OCI-LY7 (cell line): Measurements from ENCODE around the gene PCK1. TPM values are rescaled to one million over a fixed set of nuclear protein-coding genes. Genes with fewer than 3 reads are reported as not detected.

ENCODE experiments used
- BruUV-seq: library from RNA; stranded (reverse); fragments of 400-500 nt; replicated peaks from 2 replicates; lab custom pipeline; 2021; lab: Mats Ljungman, UMichigan
- CTCF ChIA-PET: fragments of 300-600 bp; sonication (Branson Sonifier 250); formaldehyde crosslinking; loops from one replicate; lab custom pipeline; 2022; ENCODE audit warnings: antibody characterized with exemption; ENCODE audit not compliant: unreplicated experiment; lab: Charles Lee
- POLR2A ChIA-PET: fragments of 300-600 bp; sonication (Branson Sonifier 250); formaldehyde crosslinking; loops from one replicate; lab custom pipeline; 2022; ENCODE audit warnings: antibody characterized with exemption; lab: Charles Lee
- DNase-seq: peaks from one replicate; pipeline ENCODE4 v3.0.0-alpha.2; 2015; ENCODE audit warnings: low spot score
- H2AFZ ChIP-seq: fragments of 200-600 bp; sonication (generic), shearing (Covaris generic); 2 replicates; pipeline ENCODE4 v1.6.1; 2014; ENCODE audit warnings: mild to moderate bottlenecking, antibody characterized with exemption, low read length, moderate library complexity
- H3K27ac ChIP-seq: fragments of 200-600 bp; sonication (generic); 2 replicates; pipeline ENCODE4 v1.5.1; 2014; ENCODE audit warnings: mixed run types, low read depth, mild to moderate bottlenecking, moderate library complexity, low read length, inconsistent platforms; ENCODE audit not compliant: poor library complexity, severe bottlenecking
- H3K36me3 ChIP-seq: fragments of 200-600 bp; sonication (generic); 2 replicates; pipeline ENCODE4 v1.6.1; 2014; ENCODE audit warnings: mild to moderate bottlenecking, antibody characterized with exemption, low read length, moderate library complexity, mixed read lengths; ENCODE audit not compliant: insufficient read depth
- H3K4me1 ChIP-seq: fragments of 200-600 bp; sonication (generic); 2 replicates; pipeline ENCODE4 v1.5.1; 2014; ENCODE audit warnings: mild to moderate bottlenecking, low read length; ENCODE audit not compliant: insufficient read depth, poor library complexity, severe bottlenecking
- H3K4me2 ChIP-seq: fragments of 200-600 bp; sonication (generic); 2 replicates; pipeline ENCODE4 v1.6.1; 2014; ENCODE audit warnings: mild to moderate bottlenecking, low read length
- H3K4me3 ChIP-seq: fragments of 200-600 bp; sonication (generic); 2 replicates; pipeline ENCODE4 v1.5.1; 2014; ENCODE audit warnings: mild to moderate bottlenecking, low read depth, low read length; ENCODE audit not compliant: poor library complexity, severe bottlenecking
- H3K79me2 ChIP-seq: fragments of 200-600 bp; sonication (generic); 2 replicates; pipeline ENCODE4 v1.6.1; 2016; ENCODE audit warnings: low read depth, mild to moderate bottlenecking, low read length, moderate library complexity, mixed read lengths; ENCODE audit not compliant: insufficient read depth
- H3K9me2 ChIP-seq: fragments of 200-600 bp; sonication (generic); 2 replicates; pipeline ENCODE4 v1.6.1; 2016; ENCODE audit warnings: mild to moderate bottlenecking, low read length, mixed read lengths; ENCODE audit not compliant: insufficient read depth
- H3K9me3 ChIP-seq: fragments of 200-600 bp; sonication (generic); 2 replicates; pipeline ENCODE4 v1.6.1; 2014; ENCODE audit warnings: mild to moderate bottlenecking, mixed run types, low read length, mixed read lengths
- H4K20me1 ChIP-seq: fragments of 200-600 bp; sonication (generic); 2 replicates; pipeline ENCODE4 v1.6.1; 2014; ENCODE audit warnings: mild to moderate bottlenecking, antibody characterized with exemption, low read length, moderate library complexity, mixed read lengths; ENCODE audit not compliant: insufficient read depth
- EZH2phosphoT487 ChIP-seq: fragments of 200-600 bp; sonication (generic); IDR thresholded peaks from 2 replicates; pipeline ENCODE4 v1.6.1; 2018; ENCODE audit warnings: low read depth, borderline replicate concordance, mild to moderate bottlenecking, mixed run types, antibody characterized with exemption, low read length, moderate library complexity, mixed read lengths
- intact Hi-C: fragments of 100-400 bp; cut with micrococcal nuclease; formaldehyde crosslinking; loops from one replicate; pipeline ENCODE4 v1.10.0; 2022; ENCODE audit not compliant: unreplicated experiment
- total RNA-seq, 2 experiments: library from RNA; depleted of rRNA in 1 of 2; stranded (reverse); fragments of >200 nt in 1 of 2; shearing (Covaris generic) in 1 of 2; gene quantifications; 2 replicates each; pipeline ENCODE4 v1.2.3, GENCODE V29; 2014 to 2022
- TF ChIP-seq, protein P1 (sequence below): fragments of 200-600 bp; sonication (generic); conservative IDR thresholded peaks from 2 replicates; pipeline ENCODE4 v1.5.1; 2014; ENCODE audit warnings: mild to moderate bottlenecking, antibody characterized with exemption, low read length, moderate library complexity, mixed read lengths

PCK1 gene
- total RNA-seq, 2 experiments from 2014 or later = 6.9 to 13.0 TPM

DNA sequence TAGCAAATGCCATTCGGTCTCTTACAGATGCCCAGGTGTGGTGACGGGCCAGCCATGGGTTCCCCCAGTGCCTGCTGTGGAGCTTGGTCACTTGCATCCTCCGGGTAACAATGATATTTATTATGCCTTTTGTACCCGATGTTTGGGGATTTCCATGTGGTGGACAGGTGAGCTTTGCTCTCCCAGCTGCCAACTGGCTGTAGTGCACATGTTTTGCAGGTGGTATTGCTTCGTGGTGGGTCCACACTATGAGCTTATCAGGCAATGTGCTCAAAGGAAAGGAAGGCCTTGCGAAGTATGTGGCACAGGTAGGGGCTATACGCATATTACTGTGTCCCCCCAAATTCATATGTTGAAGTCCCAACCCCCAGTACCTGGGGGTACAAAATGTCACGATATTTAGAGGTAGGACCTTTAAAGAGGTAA is 31.7 kb upstream of the PCK1 start:
- Histone ChIP-seq H3K27ac (no peak overlapping the region), H3K4me1 (no peaks in the 10 kb centered on the region), H3K4me3 (no peak overlapping the region), H3K9me2 (no peaks in the 10 kb centered on the region), H3K36me3 (no peaks in the 10 kb centered on the region), H4K20me1 (no peaks in the 10 kb centered on the region), H3K79me2 (no peaks in the 10 kb centered on the region), H3K9me3 (no peaks in the 10 kb centered on the region), H2AFZ (no peak overlapping the region), H3K4me2 (no peak overlapping the region)
- TF ChIP-seq, protein P1, sequence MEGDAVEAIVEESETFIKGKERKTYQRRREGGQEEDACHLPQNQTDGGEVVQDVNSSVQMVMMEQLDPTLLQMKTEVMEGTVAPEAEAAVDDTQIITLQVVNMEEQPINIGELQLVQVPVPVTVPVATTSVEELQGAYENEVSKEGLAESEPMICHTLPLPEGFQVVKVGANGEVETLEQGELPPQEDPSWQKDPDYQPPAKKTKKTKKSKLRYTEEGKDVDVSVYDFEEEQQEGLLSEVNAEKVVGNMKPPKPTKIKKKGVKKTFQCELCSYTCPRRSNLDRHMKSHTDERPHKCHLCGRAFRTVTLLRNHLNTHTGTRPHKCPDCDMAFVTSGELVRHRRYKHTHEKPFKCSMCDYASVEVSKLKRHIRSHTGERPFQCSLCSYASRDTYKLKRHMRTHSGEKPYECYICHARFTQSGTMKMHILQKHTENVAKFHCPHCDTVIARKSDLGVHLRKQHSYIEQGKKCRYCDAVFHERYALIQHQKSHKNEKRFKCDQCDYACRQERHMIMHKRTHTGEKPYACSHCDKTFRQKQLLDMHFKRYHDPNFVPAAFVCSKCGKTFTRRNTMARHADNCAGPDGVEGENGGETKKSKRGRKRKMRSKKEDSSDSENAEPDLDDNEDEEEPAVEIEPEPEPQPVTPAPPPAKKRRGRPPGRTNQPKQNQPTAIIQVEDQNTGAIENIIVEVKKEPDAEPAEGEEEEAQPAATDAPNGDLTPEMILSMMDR = no peak
- no peak for TF ChIP-seq EZH2phosphoT487
- ChIA-PET POLR2A (interaction anchor here (0.7 kb wide), 1 partner anchor 1171 kb away, joined by 3 read pairs; no protein-coding TSS in a partner anchor), CTCF (no interaction called here)
- intact Hi-C loops = no loop called here
- no peak for DNase-seq
- BruUV-seq = no TSS peak

DNA sequence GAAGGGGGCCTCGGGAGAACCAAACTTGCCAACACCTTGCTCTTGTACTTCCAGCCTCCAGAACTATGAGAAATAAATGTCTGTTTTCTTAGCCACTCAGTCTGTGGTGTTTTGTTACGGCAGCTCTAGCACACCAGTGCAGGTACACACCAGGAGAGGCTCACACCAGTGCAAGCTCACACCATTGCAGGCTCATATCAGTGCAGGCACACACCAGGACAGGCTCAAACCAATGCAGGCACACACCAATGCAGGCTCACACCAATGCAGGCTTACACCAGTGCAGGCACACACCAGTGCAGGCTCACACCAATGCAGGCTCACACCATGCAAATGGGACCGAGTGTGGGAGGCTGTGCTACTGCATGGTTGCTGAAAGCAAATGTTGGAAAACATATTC is 31.1 kb upstream of the PCK1 start:
- Histone ChIP-seq H3K4me2 (no peak overlapping the region), H3K4me3 (no peak overlapping the region), H2AFZ (no peak overlapping the region), H3K79me2 (no peaks in the 10 kb centered on the region), H3K9me2 (no peaks in the 10 kb centered on the region), H3K9me3 (no peaks in the 10 kb centered on the region), H3K36me3 (no peaks in the 10 kb centered on the region), H4K20me1 (no peaks in the 10 kb centered on the region), H3K4me1 (no peaks in the 10 kb centered on the region), H3K27ac (no peak overlapping the region)
- no peak for DNase-seq
- intact Hi-C loops = no loop called here
- no peak for TF ChIP-seq EZH2phosphoT487
- TF ChIP-seq, protein P1 = no peak
- no TSS peak for BruUV-seq
- POLR2A ChIA-PET = no interaction called here
- CTCF ChIA-PET = no interaction called here

DNA sequence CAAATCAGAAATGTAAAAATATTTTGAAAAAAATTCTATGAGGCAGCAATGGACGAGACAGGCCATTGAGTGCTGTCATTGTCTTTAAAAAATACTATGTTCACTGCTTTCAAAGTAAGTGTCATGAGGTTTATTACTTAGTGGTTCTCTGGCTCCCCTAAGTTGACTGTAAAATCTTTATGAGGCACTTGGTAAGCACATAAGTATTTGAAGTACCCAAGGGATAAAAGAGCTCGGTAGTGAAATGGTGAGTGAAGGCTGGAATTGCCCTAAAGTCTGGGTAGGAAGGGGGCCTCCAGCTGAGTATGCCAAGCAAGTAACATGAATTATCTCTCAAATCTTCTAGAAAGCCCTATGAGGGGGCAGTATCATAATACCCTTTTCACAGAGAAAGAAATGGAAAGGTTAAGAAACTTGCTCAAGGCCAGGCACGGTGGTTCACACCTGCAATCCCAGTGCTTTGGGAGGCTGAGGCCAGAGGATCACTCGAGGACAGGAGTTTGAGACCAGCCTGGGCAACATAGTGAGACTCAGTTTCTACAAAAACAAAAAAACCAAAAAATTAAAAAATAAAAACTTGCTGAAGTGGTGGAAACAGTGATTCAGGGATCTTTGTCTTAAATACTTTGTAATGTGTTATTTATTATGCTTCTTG is 30.5 kb upstream of the PCK1 start:
- H3K4me1 ChIP-seq = no peaks in the 10 kb centered on the region
- DNase-seq = no peak
- no peaks in the 10 kb centered on the region; the same call in 1 of the 2 replicates for H3K36me3 ChIP-seq
- H3K9me2 ChIP-seq = no peaks in the 10 kb centered on the region
- no peaks in the 10 kb centered on the region for H3K9me3 ChIP-seq
- no peak overlapping the region for H3K4me2 ChIP-seq
- TF ChIP-seq EZH2phosphoT487 = no peak
- TF ChIP-seq, protein P1 = no peak
- POLR2A ChIA-PET = interaction anchor here (1.0 kb wide), 1 partner anchor 60 kb away, joined by 3 read pairs; no protein-coding TSS in a partner anchor
- H3K79me2 ChIP-seq = no peaks in the 10 kb centered on the region
- H3K4me3 ChIP-seq = no peak overlapping the region
- H2AFZ ChIP-seq = no peak overlapping the region
- BruUV-seq = no TSS peak
- H4K20me1 ChIP-seq = no peaks in the 10 kb centered on the region
- intact Hi-C loops = no loop called here
- no peak overlapping the region for H3K27ac ChIP-seq
- CTCF ChIA-PET = no interaction called here
